AG10803 (cell line): ENCODE results near the gene NACC1.

ENCODE experiments used
- DNase-seq: peaks from one replicate; pipeline ENCODE4 v3.0.0; 2010; ENCODE audit warnings: low read depth
- H3K4me3 ChIP-seq: 2 replicates; pipeline ENCODE4 v1.5.1; 2011; ENCODE audit warnings: mild to moderate bottlenecking, low read length, control low read depth
- CTCF ChIP-seq: conservative IDR thresholded peaks from 2 replicates; pipeline ENCODE4 v1.5.1; 2011; ENCODE audit warnings: mild to moderate bottlenecking, low read length, control low read depth, inconsistent platforms

Gene NACC1

GRCh38 chr19:13109361-13110098 lies 8.5 kb upstream of the NACC1 start:
- no peak for DNase-seq
- no peak for TF ChIP-seq CTCF
- H3K4me3 ChIP-seq = no peak overlapping the region

GRCh38 chr19:13110099-13110610 lies 7.9 kb upstream of the NACC1 start:
- no peak overlapping the region for H3K4me3 ChIP-seq
- no peak for DNase-seq
- TF ChIP-seq CTCF = no peak

- TF ChIP-seq CTCF = no peak
- H3K4me3 ChIP-seq = no peak overlapping the region
- DNase-seq = no peak
Measured at GRCh38 chr19:13112555-13112954, 5.5 kb upstream of the NACC1 start.

DNA sequence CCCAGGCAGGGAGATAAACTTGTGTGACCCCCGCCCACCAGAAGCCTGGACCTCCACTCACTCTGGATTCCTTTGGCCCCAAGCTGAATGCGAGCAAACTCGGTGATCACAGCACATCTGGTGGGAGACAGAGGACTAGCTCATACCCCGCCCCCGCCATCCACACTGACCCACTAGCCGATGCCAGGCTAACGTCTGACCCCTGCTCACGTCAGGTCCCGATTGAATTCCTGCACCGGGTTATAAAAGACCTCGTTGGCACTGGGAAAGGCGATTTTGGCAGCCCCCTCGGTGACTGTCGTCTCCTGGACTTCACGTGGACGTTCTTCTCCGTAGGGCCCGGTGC lies 2.2 kb upstream of the NACC1 start:
- no peak for TF ChIP-seq CTCF
- no peak for DNase-seq
- peak overlapping the region; percentile 96 for H3K4me3 ChIP-seq

- H3K4me3 ChIP-seq = peak within 1 kb of the TSS; percentile 96
- DNase-seq = peak; percentile 90
- no peak for TF ChIP-seq CTCF
Measured at GRCh38 chr19:13116282-13117175, 1.5 kb upstream of the NACC1 start, which contains the start of gene TRMT1. Gene TRMT1, minus strand, starts transcription at chr19:13116740. Its CDS starts 341 bp downstream, at chr19:13116399.

DNA sequence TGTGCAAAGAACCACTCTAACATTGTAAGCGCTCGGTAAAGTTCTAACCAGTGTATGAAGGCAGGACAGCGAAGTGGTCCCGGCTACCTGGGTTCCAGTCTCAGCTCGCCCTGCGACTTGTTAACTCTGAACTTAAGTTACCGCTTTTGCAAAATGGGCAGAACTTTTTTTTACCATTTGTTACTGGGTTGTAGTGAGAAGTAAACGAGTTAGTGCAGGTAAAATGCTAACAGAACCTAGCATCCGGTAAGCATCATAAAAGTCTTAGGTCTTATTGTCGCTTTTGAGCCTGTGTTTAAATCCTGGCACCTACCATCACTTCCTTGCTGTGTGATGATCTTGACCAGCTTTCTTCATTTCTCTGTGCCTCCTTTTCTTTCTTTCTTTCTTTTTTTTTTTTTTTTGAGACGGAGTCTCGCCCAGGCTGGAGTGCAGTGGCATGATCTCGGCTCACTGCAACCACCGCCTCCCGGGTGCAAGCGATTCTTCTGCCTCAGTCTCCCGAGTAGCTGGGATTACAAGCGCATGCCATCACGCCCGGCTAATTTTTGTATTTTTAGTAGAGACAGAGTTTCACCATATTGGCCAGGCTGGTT lies 790 bp upstream of the NACC1 start:
- H3K4me3 ChIP-seq = peak overlapping the region; percentile 96
- TF ChIP-seq CTCF = no peak
- DNase-seq = no peak
